H1 (cell line): Measurements from ENCODE around the gene USF1. TPM values are rescaled to one million over a fixed set of nuclear protein-coding genes. Genes with fewer than 3 reads are reported as not detected.
"Not testable (repeated sequence)": the region's sequence is repeated elsewhere in the genome, so short reads cannot be mapped to it uniquely, and the experiment has no call there.

Source experiments
- CTCF ChIA-PET: fragments of 300-600 bp; sonication (Branson Sonifier 250); formaldehyde crosslinking; loops from one replicate; lab custom pipeline; 2021; ENCODE audit not compliant: partially characterized antibody; lab: Charles Lee
- POLR2A ChIA-PET: fragments of 300-600 bp; sonication (Branson Sonifier 250); formaldehyde crosslinking; loops from one replicate; lab custom pipeline; 2021; ENCODE audit warnings: inconsistent platforms; ENCODE audit not compliant: partially characterized antibody; lab: Charles Lee
- DNase-seq, 2 experiments: peaks; one replicate each; pipeline versions ENCODE4 v3.0.0 to v3.0.0-alpha.2; 2010 to 2022; ENCODE audit warnings: low spot score in 2 of 2, low read depth in 1 of 2, mixed read lengths in 1 of 2
- FAIRE-seq: peaks from 2 replicates; lab custom pipeline; 2011; peaks lifted over from hg19 to GRCh38; lab: Jason Lieb, UNC
- H2AFZ ChIP-seq: 2 replicates; pipeline ENCODE4 v1.8.1; 2012; ENCODE audit warnings: low read length, inconsistent platforms
- H2AK5ac ChIP-seq: 2 replicates; pipeline ENCODE4 v1.6.1; 2013; ENCODE audit warnings: low read depth, low read length
- H2BK120ac ChIP-seq: replicated peaks from 2 replicates; pipeline ENCODE3; 2013; ENCODE audit warnings: low read depth, low read length, inconsistent platforms
- H2BK12ac ChIP-seq: 2 replicates; pipeline ENCODE4 v1.6.1; 2013; ENCODE audit warnings: low read depth, low read length
- H2BK15ac ChIP-seq: 2 replicates; pipeline ENCODE4 v1.6.1; 2013; ENCODE audit warnings: low read length
- H2BK20ac ChIP-seq: 2 replicates; pipeline ENCODE4 v1.6.1; 2013; ENCODE audit warnings: low read length
- H2BK5ac ChIP-seq: 2 replicates; pipeline ENCODE4 v1.6.1; 2013; ENCODE audit warnings: low read depth, low read length
- H3K14ac ChIP-seq: 2 replicates; pipeline ENCODE4 v1.6.1; 2013; ENCODE audit warnings: inconsistent platforms; ENCODE audit not compliant: insufficient read length
- H3K18ac ChIP-seq: 2 replicates; pipeline ENCODE4 v1.6.1; 2013; ENCODE audit warnings: low read length; ENCODE audit errors: extremely low read depth
- H3K23ac ChIP-seq: 2 replicates; pipeline ENCODE4 v1.6.1; 2013; ENCODE audit warnings: inconsistent platforms; ENCODE audit not compliant: insufficient read length
- H3K23me2 ChIP-seq: 2 replicates; pipeline ENCODE4 v1.6.1; 2013; ENCODE audit warnings: low read depth, low read length
- H3K27ac ChIP-seq: 2 replicates; pipeline ENCODE4 v1.6.1; 2011; ENCODE audit warnings: low read depth, low read length, inconsistent platforms
- H3K27me3 ChIP-seq, 4 experiments: replicated peaks in 1 of 4; 1 replicate in 1 of 4; 2 replicates in 3 of 4; pipeline versions ENCODE4 v1.6.1 to v1.8.1; 2011 to 2013; ENCODE audit warnings: low read length in 3 of 4, mild to moderate bottlenecking in 3 of 4, inconsistent platforms in 2 of 4, mixed read lengths in 2 of 4, moderate library complexity in 1 of 4; ENCODE audit not compliant: control insufficient read depth in 3 of 4, insufficient read depth in 3 of 4; ENCODE audit errors: extremely low read depth in 1 of 4
- H3K36me3 ChIP-seq, 4 experiments: 2 replicates each; pipeline versions ENCODE4 v1.6.1 to v1.8.1; 2011 to 2013; ENCODE audit warnings: mild to moderate bottlenecking in 4 of 4, low read length in 3 of 4, moderate library complexity in 2 of 4, control low read depth in 1 of 4, inconsistent platforms in 1 of 4; ENCODE audit not compliant: insufficient read depth in 4 of 4, control insufficient read depth in 2 of 4
- H3K4ac ChIP-seq: replicated peaks from 2 replicates; pipeline ENCODE3; 2013; ENCODE audit warnings: low read length, low read depth, mixed read lengths, inconsistent platforms; ENCODE audit not compliant: insufficient read length
- H3K4me1 ChIP-seq, 4 experiments: replicated peaks in 1 of 4; 1 replicate in 1 of 4; 2 replicates in 3 of 4; pipeline versions ENCODE4 v1.6.1 to v1.8.1; 2011 to 2013; ENCODE audit warnings: low read length in 3 of 4, inconsistent platforms in 2 of 4, mixed read lengths in 1 of 4; ENCODE audit not compliant: insufficient read depth in 4 of 4, control insufficient read depth in 3 of 4
- H3K4me2 ChIP-seq, 2 experiments: 2 replicates each; pipeline versions ENCODE4 v1.6.1 to v1.8.1; 2011 to 2013; ENCODE audit warnings: low read depth in 2 of 2, low read length in 2 of 2, control low read depth in 1 of 2, inconsistent platforms in 1 of 2, mild to moderate bottlenecking in 1 of 2; ENCODE audit not compliant: insufficient read depth in 1 of 2
- H3K4me3 ChIP-seq, 4 experiments: fragments of 200-600, 300-600 bp in 1 of 4; sonication (generic), shearing (Covaris generic), sonication (Bioruptor Twin) in 1 of 4; 2 replicates each; pipeline versions ENCODE4 v1.5.1 to v1.8.1; 2011 to 2016; ENCODE audit warnings: low read length in 4 of 4, low read depth in 3 of 4, control low read depth in 2 of 4, inconsistent platforms in 2 of 4, mild to moderate bottlenecking in 2 of 4, mixed read lengths in 1 of 4, moderate library complexity in 1 of 4; ENCODE audit not compliant: insufficient read depth in 2 of 4; ENCODE audit errors: extremely low read depth in 1 of 4
- H3K56ac ChIP-seq: replicated peaks from 2 replicates; pipeline ENCODE3; 2013; ENCODE audit warnings: low read depth, mild to moderate bottlenecking, mixed read lengths, low read length, inconsistent platforms; ENCODE audit not compliant: insufficient read length
- H3K79me1 ChIP-seq: 2 replicates; pipeline ENCODE4 v1.6.1; 2013; ENCODE audit warnings: low read depth, low read length, control low read depth
- H3K79me2 ChIP-seq, 2 experiments: 2 replicates each; pipeline versions ENCODE4 v1.6.1 to v1.8.1; 2012 to 2013; ENCODE audit warnings: low read length in 2 of 2, mild to moderate bottlenecking in 2 of 2, inconsistent platforms in 1 of 2; ENCODE audit not compliant: insufficient read depth in 2 of 2, control insufficient read depth in 1 of 2
- H3K9ac ChIP-seq, 4 experiments: replicated peaks in 1 of 4; 1 replicate in 1 of 4; 2 replicates in 3 of 4; pipeline versions ENCODE4 v1.6.1 to v1.8.1; 2011 to 2013; ENCODE audit warnings: low read depth in 3 of 4, low read length in 3 of 4, control low read depth in 2 of 4, mild to moderate bottlenecking in 2 of 4, moderate library complexity in 2 of 4, inconsistent platforms in 1 of 4; ENCODE audit errors: extremely low read depth in 1 of 4
- H3K9me3 ChIP-seq, 2 experiments: 2 replicates each; pipeline versions ENCODE4 v1.6.1 to v1.8.1; 2012 to 2013; ENCODE audit warnings: mild to moderate bottlenecking in 2 of 2, moderate library complexity in 2 of 2, control low read depth in 1 of 2, inconsistent platforms in 1 of 2, low read depth in 1 of 2, low read length in 1 of 2, mixed read lengths in 1 of 2; ENCODE audit not compliant: insufficient read depth in 2 of 2
- H4K20me1 ChIP-seq, 2 experiments: replicated peaks in 1 of 2; 2 replicates each; pipeline versions ENCODE3 to v1.8.1; 2011 to 2013; ENCODE audit warnings: inconsistent platforms in 2 of 2, low read length in 2 of 2, mild to moderate bottlenecking in 1 of 2; ENCODE audit not compliant: insufficient read depth in 2 of 2, control insufficient read depth in 1 of 2
- H4K5ac ChIP-seq: 2 replicates; pipeline ENCODE4 v1.6.1; 2013; ENCODE audit warnings: low read length, low read depth, mixed read lengths, inconsistent platforms; ENCODE audit not compliant: insufficient read length
- H4K8ac ChIP-seq: 2 replicates; pipeline ENCODE4 v1.8.0; 2013; ENCODE audit warnings: mild to moderate bottlenecking, moderate library complexity, low read length, inconsistent platforms; ENCODE audit not compliant: insufficient read depth; ENCODE audit errors: extremely low read depth
- H4K91ac ChIP-seq: replicated peaks from 2 replicates; pipeline ENCODE3; 2013; ENCODE audit warnings: low read length, mixed read lengths, inconsistent platforms; ENCODE audit not compliant: insufficient read length
- WGBS, 2 experiments: shearing (Covaris generic) in 1 of 2; methylation state at CpG; one replicate each; pipeline versions ENCODE4 v1.1.6 to v1.1.7; 2013 to 2015; ENCODE audit warnings: low lambda C conversion rate in 2 of 2, mixed read lengths in 2 of 2, inconsistent platforms in 1 of 2, low coverage in 1 of 2, missing lambda C conversion rate in 1 of 2; ENCODE audit not compliant: insufficient replicate concordance in 2 of 2, insufficient coverage in 1 of 2, insufficient read length in 1 of 2; ENCODE audit errors: extremely low coverage in 1 of 2, missing lambda C conversion rate in 1 of 2; 5-methylcytosine and 5-hydroxymethylcytosine counted together
- polyA plus RNA-seq, 7 experiments: library from polyadenylated mRNA; depleted of rRNA in 3 of 7; stranded (reverse) in 5 of 7; unstranded in 2 of 7; fragments of >200 nt in 5 of 7; fragments of 200-250 nt in 2 of 7; gene quantifications; 1 replicate in 5 of 7; 2 replicates in 1 of 7; 4 replicates in 1 of 7; pipeline versions ENCODE4 v1.2.1 to v1.2.3, GENCODE V29; 2011 to 2013; ENCODE audit warnings: missing spikeins in 2 of 7, mixed read lengths in 2 of 7
- total RNA-seq: library from RNA; stranded (reverse); fragmentation: NEBNext Ultra II Directional; extraction: Animal tissue kit (Norgen Biotek cat#: 25700); gene quantifications from 2 replicates; pipeline ENCODE4 v1.2.1, GENCODE V29; 2021

The USF1 gene
- total and polyA plus RNA-seq, 2 of the 8 experiments (the other 6 are each of a cell fraction or from before 2014, with no cell fraction given), result 45.7 to 68.9 TPM

GRCh38 chr1:161019111-161019660 is 26.6 kb downstream of the USF1 start:
- H2BK15ac ChIP-seq, H4K8ac ChIP-seq, H3K36me3 ChIP-seq, DNase-seq, H2BK12ac ChIP-seq, H3K18ac ChIP-seq, H3K9me3 ChIP-seq, H2BK120ac ChIP-seq, FAIRE-seq, H4K5ac ChIP-seq, H3K56ac ChIP-seq, H4K91ac ChIP-seq, H2BK5ac ChIP-seq, H2AK5ac ChIP-seq, H3K23ac ChIP-seq, H3K79me1 ChIP-seq, H3K27ac ChIP-seq, H3K14ac ChIP-seq, H2AFZ ChIP-seq, H3K27me3 ChIP-seq, H3K4ac ChIP-seq, H2BK20ac ChIP-seq: not testable (repeated sequence)
- Histone ChIP-seq H3K9ac (peak overlapping the region in 1 of 4 experiments; percentile 80; a peak in 2 of 7 replicates), H3K79me2 (peaks cover 25 to 57% of the 10 kb centered on the region in 2 experiments), H3K4me2 (peak overlapping the region; percentile 80 to 92), H3K23me2 (peaks cover 11% of the 10 kb centered on the region), H3K4me1 (peaks cover 8 to 20% (median 14%) of the 10 kb centered on the region in 4 experiments), H4K20me1 (peaks cover 6 to 16% of the 10 kb centered on the region in 2 experiments), H3K4me3 (peak overlapping the region; percentile 79 to 97 (median 95); a peak in 7 of 8 replicates)
- CTCF ChIA-PET, result interaction anchor here (1.1 to 2.2 kb wide), 3 partner anchors 29 to 78 kb away, joined by 4 to 12 read pairs (median 7); partner anchors contain the start of gene KLHDC9
- POLR2A ChIA-PET, result interaction anchor here (1.3 to 2.4 kb wide), 5 partner anchors 19 to 148 kb away, joined by 3 to 15 read pairs (median 11); partner anchors contain the start of genes TSTD1 and USF1
- 87% methylated on average over 15 of the region's 15 CpGs; no CpG with 5 or more reads in 1 of the 2 experiments for WGBS, 2 experiments
